GM18907 (cell line): ENCODE results near the gene PRSS21.

Experiments used
- ATAC-seq: cut with Tn5 transposase; IDR thresholded peaks from one replicate; pipeline ENCODE4 v1.9.1; 2021; ENCODE audit warnings: mild to moderate bottlenecking, moderate library complexity; ENCODE audit not compliant: unreplicated experiment

The PRSS21 gene

DNA sequence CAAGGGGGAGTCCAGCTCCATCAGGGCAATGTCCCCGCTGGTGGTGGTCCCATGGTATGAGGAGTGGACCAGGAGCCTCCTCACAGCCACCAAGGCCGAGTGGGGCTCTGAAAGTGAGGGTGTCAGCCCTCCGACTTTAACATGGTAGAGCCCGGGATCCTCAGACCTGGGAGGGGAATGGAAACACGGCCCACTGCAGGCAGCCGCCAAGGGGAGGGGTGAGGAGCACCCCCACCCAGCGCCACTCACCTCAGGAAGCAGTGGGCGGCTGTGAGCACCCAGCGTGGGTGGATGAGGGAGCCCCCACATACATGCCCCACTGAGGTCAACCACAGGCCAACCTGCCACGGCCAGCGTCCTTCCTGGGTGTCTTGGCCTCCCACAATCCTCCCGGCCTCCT is 23.9 kb downstream of the PRSS21 start:
- no peak for ATAC-seq

DNA sequence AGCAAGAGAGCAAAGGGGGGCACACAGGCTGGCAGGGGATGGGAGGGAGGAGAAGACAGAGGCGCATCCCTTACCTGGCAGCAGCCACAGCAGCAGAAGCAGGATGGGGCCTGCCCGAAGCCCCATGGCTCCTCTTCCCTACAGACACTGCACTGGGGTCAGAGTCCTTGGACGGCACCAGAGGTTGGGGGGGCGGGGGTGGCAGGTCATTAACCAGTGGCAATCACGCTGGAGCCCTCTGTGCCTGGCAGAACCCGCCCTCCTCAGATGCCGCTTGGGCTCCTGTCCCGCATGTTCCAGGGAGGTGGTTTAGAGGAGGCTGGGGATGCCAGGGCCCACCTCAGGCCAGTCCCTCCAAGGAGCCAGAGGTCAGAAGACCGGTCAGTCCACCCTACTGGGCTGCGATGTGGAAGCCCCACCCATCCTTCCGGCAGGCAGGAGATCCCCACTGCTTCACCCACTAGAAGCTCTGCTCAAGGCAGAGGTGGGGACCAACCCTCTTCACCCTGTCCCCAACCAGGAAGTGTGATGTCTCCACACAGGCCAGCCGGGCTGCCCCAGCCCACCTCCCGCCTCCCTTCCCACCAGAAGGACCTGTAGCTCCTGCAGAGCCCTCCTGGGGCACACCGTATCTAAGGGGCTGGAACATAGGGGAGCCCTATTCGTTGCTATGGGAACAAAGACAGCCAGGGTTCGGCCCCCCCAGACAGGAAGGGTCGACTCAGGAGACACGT is 24.7 kb downstream of the PRSS21 start:
- ATAC-seq: no peak

DNA sequence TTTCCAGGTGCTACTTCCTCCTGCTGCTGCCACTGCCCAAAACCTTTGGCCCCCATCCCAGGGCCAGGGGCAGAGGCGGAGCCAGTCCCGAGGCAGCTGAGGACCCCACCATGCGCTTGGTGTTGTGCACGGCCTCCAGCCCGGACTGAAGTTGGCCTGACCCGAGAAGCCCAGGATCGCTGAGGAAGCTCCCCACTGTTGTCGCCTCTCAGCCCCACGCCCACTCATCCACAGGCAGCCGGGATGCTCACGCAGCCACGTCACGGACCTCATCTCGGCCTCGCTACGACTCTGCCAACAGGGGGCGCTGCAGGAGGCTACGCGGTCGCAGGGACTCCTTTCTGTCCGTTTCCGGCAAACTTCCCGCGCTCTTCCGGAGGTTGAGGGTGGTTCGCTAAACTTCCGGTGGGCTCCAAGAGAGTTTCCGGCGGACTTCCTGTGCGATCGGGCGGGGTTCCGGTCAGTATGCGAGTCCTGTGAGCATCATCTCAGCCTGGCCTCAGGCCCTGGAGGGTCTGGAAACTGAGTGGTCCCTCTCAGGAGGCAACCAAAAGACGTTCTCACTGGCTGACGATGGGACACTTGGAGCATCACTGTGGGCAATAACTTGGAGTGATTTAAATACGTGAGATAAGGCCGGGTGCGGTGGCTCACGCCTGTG is 25.4 kb downstream of the PRSS21 start:
- no peak for ATAC-seq

DNA sequence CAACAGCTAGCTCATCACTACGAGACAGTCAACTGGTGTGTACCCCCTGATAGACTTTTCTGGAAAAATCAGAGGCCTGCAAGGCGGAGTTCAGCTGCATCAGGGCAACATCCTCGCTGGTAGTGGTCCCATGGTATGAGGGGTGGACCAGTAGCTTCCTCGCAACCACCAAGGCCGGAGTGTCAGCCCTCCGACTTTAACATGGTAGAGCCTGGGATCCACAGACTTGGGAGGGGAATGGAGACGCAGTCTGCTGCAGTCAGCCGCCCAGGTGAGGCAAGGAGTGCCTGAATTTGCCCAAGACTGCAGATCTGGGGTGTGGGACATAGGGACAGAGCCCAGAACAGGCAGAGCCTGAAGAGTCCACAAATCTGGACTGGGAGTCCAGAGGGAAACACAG is 26.5 kb downstream of the PRSS21 start:
- no peak for ATAC-seq

DNA sequence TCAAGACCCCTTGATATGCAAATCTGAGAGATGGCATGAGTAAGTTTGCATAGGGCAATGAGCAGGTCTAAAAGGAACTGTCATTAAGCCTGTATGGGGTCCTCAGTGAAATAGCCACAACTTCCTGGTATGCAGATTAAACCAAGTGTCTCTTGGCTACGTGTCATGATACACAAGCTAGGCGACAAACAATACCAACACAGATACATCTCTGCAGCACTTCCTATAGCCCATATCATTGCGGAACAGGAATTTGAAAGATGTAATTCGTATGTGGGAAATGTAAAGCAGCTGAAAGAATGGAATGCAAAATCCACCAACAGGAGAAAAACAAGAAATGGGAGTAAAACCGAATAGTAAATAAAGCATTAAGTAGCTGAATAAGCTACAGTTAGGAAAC is 28.1 kb downstream of the PRSS21 start:
- ATAC-seq: no peak

DNA sequence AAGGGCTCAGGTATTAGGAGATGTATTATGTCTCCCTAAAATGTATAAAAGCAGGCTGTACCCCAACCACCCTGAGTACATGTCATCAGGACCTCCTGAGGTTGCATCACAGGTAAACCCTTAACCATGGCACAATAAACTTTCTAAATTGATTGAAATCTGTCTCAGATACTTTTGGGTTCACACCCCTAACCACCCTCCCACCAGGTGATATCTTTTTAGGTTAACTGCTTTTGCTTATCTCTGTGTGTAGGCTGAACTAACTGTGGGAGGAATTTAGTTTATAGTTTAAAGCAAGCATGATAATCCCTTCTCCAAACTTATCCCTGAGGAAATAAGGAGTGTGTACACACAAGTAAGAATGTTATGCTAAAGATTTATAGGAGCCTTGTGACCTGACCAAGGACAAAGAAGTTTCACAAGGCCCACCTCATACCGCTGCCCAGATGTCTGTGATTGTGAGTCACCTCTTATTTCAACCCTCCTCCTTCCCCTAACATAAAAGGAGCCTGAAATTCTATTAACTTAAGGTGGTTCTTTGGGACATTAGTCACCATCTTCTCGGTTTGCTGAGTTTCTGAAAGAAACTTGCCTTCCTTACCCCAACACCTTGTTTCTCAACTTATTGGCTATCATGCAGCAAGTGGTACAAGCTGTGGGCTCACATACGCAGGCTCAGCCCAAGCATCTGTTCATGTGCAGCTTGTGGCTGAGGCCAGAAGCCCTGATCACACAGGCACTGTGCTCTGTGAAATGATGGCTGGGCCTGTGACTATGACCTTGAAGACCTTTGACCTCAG is 29.7 kb downstream of the PRSS21 start:
- ATAC-seq: no peak

DNA sequence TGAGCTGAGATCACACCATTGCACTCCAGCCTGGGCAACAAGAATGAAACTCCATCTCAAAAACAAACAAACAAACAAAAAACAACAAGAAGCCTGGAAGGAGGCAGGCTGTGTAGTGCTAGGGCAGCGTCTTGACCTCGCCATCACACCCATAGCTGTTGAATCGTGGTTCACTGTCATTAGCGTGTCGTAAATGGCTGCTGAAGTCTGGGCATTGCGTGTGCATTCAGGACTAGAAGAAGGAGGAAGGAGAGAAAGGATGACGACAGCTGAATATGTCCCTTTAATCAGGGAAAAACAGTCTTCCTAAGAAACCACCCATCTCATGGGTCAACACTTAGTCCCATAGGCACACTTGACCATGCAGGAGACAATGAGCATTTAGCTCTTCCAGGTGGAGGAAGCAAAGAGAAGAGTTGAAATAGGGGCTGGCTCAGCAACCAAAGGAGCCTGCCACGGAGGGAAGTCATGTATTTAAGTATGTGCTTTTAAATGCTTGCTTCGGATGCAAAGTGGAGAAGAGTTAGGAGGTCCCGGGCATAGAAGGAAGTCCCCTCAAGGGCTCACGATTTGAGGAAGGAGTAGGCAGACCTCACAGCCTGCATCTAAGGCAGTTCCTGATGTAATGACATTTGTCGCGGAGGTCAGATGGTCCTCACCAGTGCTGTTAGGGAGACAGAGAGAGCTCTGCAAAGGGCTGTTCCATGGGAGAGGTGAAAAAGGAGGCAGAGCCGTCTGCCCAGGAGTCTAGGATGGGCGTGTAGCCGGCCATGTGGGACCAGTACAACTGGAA is 32.1 kb downstream of the PRSS21 start:
- ATAC-seq: no peak

DNA sequence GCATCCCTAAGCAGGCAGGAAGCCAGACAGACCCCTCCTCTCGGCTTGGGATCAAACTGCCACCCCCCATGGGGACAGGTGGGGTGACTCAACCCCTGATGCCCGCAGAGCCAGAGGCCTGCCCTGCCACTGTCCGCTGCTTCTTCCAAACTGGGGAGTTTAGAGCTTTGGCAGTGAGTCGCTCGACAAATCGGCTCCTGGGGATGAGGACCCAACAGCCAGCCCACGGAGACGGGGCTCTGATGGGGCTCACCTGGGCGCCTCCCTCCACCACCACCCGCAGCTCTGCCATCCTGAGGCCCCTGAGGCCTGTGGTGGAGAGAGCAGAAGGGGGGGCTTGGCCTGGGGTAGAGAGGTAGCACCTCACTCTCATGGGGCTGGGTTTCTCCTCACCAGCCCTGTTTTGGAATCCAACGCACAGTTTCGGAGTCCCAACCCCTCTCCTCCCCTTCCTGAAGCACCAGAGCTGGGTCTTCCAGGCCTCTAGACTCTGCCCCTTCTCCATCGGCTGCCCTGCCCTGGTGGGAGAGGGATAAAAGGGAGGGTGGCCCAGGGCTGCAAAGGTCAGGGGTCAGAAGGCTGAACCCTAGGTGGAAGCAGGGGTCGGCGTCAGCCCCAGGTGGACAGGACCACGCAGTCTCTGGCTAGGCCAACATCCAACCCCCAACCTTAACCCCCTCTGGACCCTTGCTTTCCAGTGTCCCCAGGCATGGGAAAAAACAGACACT is 35.1 kb downstream of the PRSS21 start:
- ATAC-seq: no peak

DNA sequence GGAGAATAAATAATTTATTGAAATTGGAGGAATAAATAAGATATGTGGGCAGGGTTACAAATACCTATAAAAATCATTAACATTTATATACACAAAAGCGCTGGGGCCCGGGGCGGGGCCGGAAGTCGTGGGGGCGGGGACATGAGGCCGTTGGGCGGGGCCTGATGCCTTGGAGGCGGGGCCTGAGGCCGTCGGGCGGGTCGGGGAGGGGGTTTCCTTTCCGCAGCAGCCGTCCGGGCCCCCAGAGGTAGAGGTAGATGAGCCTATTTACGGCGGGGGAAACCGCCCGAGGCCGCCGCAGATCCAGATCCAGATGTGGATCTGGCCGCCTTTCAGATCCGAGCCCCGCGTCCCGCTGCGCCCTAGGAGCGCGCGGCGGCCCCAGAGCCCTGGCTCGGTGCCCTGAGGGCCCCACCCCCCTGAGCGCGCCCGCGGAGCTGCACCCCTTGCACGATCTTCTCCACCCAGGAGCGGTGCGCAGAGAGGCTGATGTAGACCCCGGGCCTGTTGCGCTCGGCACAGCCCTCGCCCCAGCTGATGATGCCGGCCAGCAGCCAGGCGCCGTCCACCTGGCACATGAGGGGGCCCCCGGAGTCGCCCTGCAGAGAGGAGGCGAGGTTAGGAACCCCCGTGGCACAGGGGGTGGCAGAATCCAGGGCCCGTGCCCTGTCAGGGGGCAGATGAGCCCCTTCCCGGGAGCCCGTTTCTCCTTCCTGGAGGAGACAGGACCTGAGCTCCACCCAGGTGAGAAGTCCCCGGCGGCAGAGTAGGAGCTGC is 35.9 kb downstream of the PRSS21 start:
- no peak for ATAC-seq

DNA sequence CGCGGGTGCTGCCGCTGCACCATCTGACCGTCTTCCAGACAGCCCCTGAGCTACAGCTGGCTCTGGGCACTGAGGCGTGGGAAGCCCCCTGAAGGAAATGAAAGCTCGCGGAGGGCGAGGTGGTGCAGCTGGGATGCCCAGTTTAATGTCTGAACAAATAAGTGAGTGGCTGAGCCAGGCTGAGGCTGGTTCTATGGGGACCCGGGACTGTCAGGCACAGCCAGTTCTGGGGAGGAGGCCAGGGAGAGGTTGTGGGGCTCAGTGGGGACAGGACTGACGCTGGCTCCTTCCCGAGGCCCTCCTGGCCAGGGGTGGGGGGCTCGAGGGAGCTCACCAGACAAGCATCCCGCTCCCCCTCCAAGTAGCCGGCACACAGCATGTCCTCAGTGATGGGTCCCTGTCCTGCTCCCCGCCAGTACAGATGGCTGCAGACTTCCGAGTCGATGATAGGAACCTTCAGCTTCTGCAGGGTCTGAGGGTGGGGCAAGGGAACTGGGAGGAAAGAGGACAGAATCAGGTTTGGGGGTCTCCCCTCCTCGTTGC is 36.6 kb downstream of the PRSS21 start:
- no peak for ATAC-seq

DNA sequence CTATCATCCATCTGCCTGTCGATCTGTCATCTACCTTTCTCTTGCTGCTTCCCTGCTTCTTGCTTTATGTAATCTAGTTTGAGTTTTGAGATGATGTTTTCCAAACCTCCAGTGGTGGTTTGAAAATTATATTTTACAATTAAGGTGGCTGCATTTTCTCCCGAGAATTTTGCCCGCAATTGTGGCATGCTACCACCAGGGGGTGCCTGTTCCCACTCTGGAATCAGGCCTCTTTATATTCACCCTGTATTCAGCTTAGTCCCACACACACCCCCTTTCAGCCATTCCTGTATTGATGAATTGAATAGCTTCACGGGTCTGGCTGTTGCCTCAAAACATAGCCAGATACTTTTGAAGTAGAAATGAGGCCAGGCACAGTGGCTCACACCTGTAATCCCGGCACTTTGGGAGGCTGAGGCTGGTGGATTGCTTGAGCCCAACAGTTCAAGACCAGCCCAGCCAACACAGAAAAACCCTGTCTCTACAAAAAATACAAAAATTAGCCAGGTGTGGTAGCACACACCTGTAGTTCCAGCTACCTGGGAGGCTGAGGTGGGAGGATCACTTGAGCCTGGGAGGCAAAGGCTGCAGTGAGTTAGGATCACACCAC is 37.8 kb downstream of the PRSS21 start:
- no peak for ATAC-seq

DNA sequence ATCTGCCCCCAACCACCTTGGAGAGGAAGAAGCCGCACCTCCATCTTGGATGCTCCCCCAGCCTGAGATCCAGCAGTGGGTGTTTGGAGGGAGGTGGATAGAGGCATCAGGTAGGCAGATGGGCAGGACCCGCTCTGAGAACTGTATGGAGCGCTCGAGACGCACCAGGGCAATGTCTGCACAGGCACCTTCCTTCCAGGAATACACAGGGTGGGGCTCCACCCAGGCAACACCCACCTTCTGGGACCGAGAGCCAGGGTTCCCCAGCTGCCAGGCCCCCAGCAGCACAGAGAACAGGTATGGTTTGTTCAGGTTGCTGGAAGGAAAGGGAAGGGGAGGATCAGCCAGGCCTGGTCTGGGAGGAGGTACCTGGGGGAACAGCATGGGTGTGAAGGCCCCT is 38.5 kb downstream of the PRSS21 start:
- ATAC-seq: no peak

DNA sequence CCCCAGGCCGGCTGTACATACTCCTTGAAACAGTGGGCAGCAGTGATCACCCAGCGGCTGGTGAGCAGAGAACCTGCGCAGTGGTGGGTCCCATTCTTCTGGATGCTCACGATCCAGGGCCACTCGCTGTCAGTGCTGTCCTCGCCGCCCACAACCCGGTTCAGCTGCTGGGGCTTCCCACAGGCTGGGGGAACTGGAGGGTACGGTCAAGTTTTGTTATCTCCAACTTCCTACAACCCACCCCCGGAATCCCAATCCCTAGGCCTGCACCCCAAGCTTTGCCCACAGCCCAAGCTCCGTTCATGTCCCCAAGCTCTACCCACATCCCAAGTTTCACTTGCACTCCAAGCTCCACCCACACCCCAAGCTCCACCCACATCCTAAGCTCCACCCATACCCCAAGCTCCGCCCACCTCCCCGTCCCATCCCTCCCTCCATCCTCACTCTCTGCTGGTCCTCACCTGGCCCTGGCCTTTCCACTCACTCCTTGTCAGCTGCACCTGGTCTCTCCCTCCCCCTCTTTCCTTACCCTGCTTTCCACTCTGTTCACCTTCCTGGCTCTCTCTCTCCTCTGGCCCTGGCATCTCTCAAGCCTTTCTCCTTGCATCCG is 39.1 kb downstream of the PRSS21 start:
- ATAC-seq: no peak

DNA sequence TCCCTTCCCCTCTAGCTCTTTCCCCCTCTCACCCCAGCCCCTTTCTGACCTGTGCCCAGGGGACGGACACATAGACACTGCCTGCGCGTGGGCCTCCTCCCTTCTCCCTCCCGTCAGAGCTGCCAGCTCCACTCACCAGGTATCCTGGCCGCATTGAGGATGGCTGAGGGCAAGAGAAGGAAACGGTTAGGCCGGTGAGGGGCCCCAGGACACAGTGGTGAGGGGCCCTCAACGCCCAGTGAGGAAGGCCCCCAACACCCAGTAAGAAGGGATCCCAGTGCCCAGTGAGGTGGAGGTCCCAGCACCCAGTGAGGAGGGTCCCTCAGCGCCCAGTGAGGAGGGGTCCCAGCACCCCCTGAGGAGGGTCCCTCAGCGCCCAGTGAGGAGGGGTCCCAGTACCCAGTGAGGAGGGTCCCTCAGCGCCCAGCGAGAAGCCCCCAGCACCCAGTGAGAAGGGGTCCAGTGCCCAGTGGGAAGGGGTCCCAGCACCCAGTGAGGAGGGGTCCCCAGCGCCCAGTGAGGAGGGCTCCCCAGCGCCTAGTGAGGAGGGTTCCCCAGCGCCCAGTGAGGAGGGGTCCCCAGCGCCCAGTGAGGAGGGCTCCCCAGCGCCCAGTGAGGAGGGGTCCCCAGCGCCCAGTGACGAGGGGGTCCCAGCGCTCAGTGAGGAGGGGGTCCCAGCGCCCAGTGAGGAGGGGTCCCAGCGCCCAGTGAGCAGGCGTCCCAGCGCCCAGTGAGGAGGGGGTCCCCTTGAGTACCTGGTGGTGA is 39.8 kb downstream of the PRSS21 start:
- ATAC-seq: no peak

DNA sequence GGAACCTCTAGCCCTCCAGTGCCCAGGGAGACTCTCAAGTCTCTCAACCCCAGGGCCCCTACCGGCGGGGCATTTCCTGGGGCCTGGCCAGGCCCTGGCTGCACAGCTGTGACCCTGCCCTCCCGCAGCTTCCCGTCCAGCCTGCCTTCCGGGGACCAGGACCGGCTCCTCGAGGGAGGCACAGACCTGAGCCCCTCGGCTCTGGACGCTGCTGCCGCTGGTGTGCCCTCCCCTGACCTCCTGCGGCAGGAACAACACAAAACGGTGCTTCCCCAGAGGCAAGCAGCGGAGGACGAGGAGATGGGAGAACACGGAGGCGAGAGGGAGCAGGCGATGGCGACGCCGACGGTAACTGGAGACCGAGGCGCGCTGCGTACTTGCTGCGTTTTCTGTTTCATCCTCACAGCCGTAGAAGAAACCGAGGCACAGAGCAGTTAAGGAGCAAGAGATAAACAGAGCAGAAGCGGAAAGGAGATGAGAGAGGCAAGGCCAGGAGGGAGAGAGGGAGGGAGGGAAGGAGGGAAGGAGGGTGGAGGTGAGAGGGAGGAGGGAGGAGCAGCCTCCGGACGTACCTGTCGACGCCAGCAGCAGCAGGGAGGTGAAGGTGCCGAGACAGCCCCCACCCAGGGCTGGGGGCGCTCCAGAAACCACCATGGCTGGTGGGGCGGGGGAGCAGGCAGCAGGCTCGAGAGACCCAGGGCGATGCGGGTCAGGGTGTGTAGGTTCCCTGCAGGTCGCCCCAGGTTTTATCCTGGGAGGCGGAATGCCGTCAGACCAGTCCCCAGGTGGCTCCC is 40.6 kb downstream of the PRSS21 start, which contains the start of gene PRSS22:
Gene PRSS22 (minus strand): TSS at position 720 of the 794 bp plus-strand sequence. CDS start 66 bp downstream, at position 654.
- no peak for ATAC-seq

DNA sequence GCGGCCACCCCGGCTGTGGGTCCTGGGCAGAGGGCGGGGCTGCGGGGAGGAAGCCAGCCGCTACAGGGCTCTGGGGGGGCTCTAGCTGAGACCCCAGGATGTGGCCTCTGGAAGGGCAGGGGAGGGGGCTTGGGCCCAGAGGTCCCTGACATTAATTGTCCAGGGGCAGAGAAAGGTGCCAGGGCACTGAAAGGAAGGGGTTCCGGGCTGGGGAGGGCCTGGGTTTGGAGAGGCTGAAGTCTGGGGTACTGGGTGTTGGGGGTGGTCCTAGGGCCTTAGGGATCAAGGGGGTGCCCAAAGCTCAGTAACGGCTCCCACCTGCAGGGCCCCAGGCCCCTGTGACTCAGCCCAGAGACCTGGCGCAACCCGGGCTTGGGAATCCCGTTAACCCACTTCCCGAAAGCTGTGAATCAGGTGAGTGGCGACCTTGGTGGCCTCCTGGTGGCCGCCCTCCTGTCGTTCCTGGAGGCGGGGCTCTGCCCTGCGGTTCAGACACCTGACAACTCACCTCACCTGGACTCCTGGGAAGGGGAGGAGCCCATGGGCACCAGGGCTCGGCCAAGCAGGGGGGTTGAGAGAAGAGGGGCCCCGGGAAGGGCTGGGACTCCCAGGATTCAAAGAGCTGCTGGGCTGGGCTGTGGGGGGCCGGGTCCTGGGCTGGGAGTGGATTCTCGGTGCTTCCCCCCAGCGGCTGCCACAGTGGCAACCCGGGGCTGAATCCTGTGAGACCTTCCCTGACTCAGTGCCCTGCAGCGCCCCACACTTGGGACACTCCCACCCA is 41.4 kb downstream of the PRSS21 start:
- ATAC-seq: no peak
